ACC112 (cell line): ENCODE data around the gene PTPRG.
A peak's percentile ranks its signal among the peaks of the same experiment; 100 is the strongest.

Experiments
- H2AFZ ChIP-seq: fragments of 200-600 bp; sonication (generic); one replicate; pipeline ENCODE4 v1.6.0; 2017; ENCODE audit warnings: antibody characterized with exemption, low read length; ENCODE audit not compliant: unreplicated experiment
- H3K27ac ChIP-seq: fragments of 200-600 bp; sonication (generic); 2 replicates; pipeline ENCODE4 v1.5.1; 2014; ENCODE audit warnings: low read depth, mild to moderate bottlenecking, antibody characterized with exemption, low read length, moderate library complexity
- H3K27me3 ChIP-seq: fragments of 200-600 bp; sonication (generic); 2 replicates; pipeline ENCODE4 v1.6.1; 2014; ENCODE audit warnings: mild to moderate bottlenecking, antibody characterized with exemption, low read length, moderate library complexity, mixed read lengths; ENCODE audit not compliant: insufficient read depth
- H3K36me3 ChIP-seq: fragments of 200-600 bp; sonication (generic); 2 replicates; pipeline ENCODE4 v1.6.1; 2016; ENCODE audit warnings: mild to moderate bottlenecking, antibody characterized with exemption, low read length, moderate library complexity, mixed read lengths; ENCODE audit not compliant: insufficient read depth
- H3K4me1 ChIP-seq: fragments of 200-600 bp; sonication (generic); one replicate; pipeline ENCODE4 v1.6.1; 2016; ENCODE audit warnings: low read length, mixed read lengths; ENCODE audit not compliant: insufficient read depth, unreplicated experiment, control insufficient read depth
- H3K4me3 ChIP-seq: fragments of 200-600 bp; sonication (generic); 2 replicates; pipeline ENCODE4 v1.5.1; 2014; ENCODE audit warnings: mild to moderate bottlenecking, low read depth, low read length
- H3K79me2 ChIP-seq: fragments of 200-600 bp; sonication (generic); one replicate; pipeline ENCODE4 v1.6.0; 2016; ENCODE audit warnings: low read length; ENCODE audit not compliant: control insufficient read depth, unreplicated experiment, insufficient read depth

PTPRG gene

GRCh38 chr3:61616586-61616985 lies 55.2 kb downstream of the PTPRG start:
- H3K27ac ChIP-seq, result no peak overlapping the region
- no peak overlapping the region for H3K4me3 ChIP-seq
- H2AFZ ChIP-seq, result no peak overlapping the region

GRCh38 chr3:61617041-61617440 lies 55.7 kb downstream of the PTPRG start:
- peaks cover 10% of the 10 kb centered on the region for H3K79me2 ChIP-seq
- peak overlapping the region; percentile 22; the same call in 1 of the 2 replicates for H3K4me3 ChIP-seq
- H3K27me3 ChIP-seq, result no peaks in the 10 kb centered on the region
- H3K4me1 ChIP-seq, result peaks cover 8% of the 10 kb centered on the region
- no peaks in the 10 kb centered on the region for H3K36me3 ChIP-seq
- H2AFZ ChIP-seq, result peak overlapping the region; percentile 53
- no peak overlapping the region for H3K27ac ChIP-seq

More at GRCh38 chr3:61616586-61616985, 55.2 kb downstream of the PTPRG start:
- Histone ChIP-seq H3K4me1 (peaks cover 8% of the 10 kb centered on the region), H3K36me3 (no peaks in the 10 kb centered on the region), H3K27me3 (no peaks in the 10 kb centered on the region), H3K79me2 (peaks cover 10% of the 10 kb centered on the region)

- no peak overlapping the region for H3K4me3 ChIP-seq
- peaks cover 10% of the 10 kb centered on the region for H3K79me2 ChIP-seq
- H3K27ac ChIP-seq, result no peak overlapping the region
- H3K36me3 ChIP-seq, result no peaks in the 10 kb centered on the region
- H3K27me3 ChIP-seq, result no peaks in the 10 kb centered on the region
- H2AFZ ChIP-seq, result peak overlapping the region; percentile 53
- H3K4me1 ChIP-seq, result peaks cover 8% of the 10 kb centered on the region
Observed at GRCh38 chr3:61617651-61618050, 56.3 kb downstream of the PTPRG start.

GRCh38 chr3:61618231-61618630 lies 56.9 kb downstream of the PTPRG start:
- H2AFZ ChIP-seq, result no peak overlapping the region
- peaks cover 8% of the 10 kb centered on the region for H3K4me1 ChIP-seq
- H3K27ac ChIP-seq, result no peak overlapping the region
- no peak overlapping the region for H3K4me3 ChIP-seq
- no peaks in the 10 kb centered on the region for H3K36me3 ChIP-seq
- peaks cover 8% of the 10 kb centered on the region for H3K79me2 ChIP-seq
- H3K27me3 ChIP-seq, result no peaks in the 10 kb centered on the region

- Histone ChIP-seq H3K36me3 (no peaks in the 10 kb centered on the region), H3K79me2 (peaks cover 7% of the 10 kb centered on the region), H3K27me3 (no peaks in the 10 kb centered on the region), H3K4me3 (no peak overlapping the region), H3K4me1 (peaks cover 5% of the 10 kb centered on the region), H2AFZ (no peak overlapping the region), H3K27ac (no peak overlapping the region)
Observed at GRCh38 chr3:61618871-61619270, 57.5 kb downstream of the PTPRG start.

GRCh38 chr3:61620073-61620472 lies 58.7 kb downstream of the PTPRG start:
- no peaks in the 10 kb centered on the region for H3K36me3 ChIP-seq

GRCh38 chr3:61624300-61624699 lies 62.9 kb downstream of the PTPRG start:
- Histone ChIP-seq H3K27me3 (no peaks in the 10 kb centered on the region), H2AFZ (no peak overlapping the region), H3K79me2 (peaks cover 5% of the 10 kb centered on the region), H3K4me1 (peaks cover 27% of the 10 kb centered on the region), H3K27ac (no peak overlapping the region), H3K4me3 (no peak overlapping the region), H3K36me3 (no peaks in the 10 kb centered on the region)

More at GRCh38 chr3:61620073-61620472, 58.7 kb downstream of the PTPRG start:
- Histone ChIP-seq H2AFZ (no peak overlapping the region), H3K79me2 (peaks cover 7% of the 10 kb centered on the region), H3K27ac (no peak overlapping the region), H3K4me1 (peaks cover 5% of the 10 kb centered on the region), H3K27me3 (no peaks in the 10 kb centered on the region), H3K4me3 (no peak overlapping the region)

GRCh38 chr3:61625429-61625828 lies 64.1 kb downstream of the PTPRG start:
- Histone ChIP-seq H3K27me3 (no peaks in the 10 kb centered on the region), H3K4me3 (no peak overlapping the region), H2AFZ (no peak overlapping the region), H3K79me2 (peaks cover 5% of the 10 kb centered on the region), H3K27ac (no peak overlapping the region), H3K4me1 (peaks cover 38% of the 10 kb centered on the region), H3K36me3 (no peaks in the 10 kb centered on the region)

GRCh38 chr3:61626484-61626883 lies 65.1 kb downstream of the PTPRG start:
- Histone ChIP-seq H3K4me1 (peaks cover 46% of the 10 kb centered on the region), H3K4me3 (no peak overlapping the region), H3K27me3 (no peaks in the 10 kb centered on the region), H3K36me3 (no peaks in the 10 kb centered on the region), H2AFZ (no peak overlapping the region), H3K79me2 (peaks cover 10% of the 10 kb centered on the region), H3K27ac (no peak overlapping the region)

- Histone ChIP-seq H3K27ac (peak overlapping the region; percentile 59), H2AFZ (no peak overlapping the region), H3K36me3 (no peaks in the 10 kb centered on the region), H3K27me3 (no peaks in the 10 kb centered on the region), H3K4me1 (peaks cover 46% of the 10 kb centered on the region), H3K79me2 (peaks cover 11% of the 10 kb centered on the region), H3K4me3 (no peak overlapping the region)
Observed at GRCh38 chr3:61627768-61628185, 66.4 kb downstream of the PTPRG start.

- no peaks in the 10 kb centered on the region for H3K36me3 ChIP-seq
- H3K27me3 ChIP-seq, result no peaks in the 10 kb centered on the region
- no peak overlapping the region for H3K4me3 ChIP-seq
- H3K27ac ChIP-seq, result no peak overlapping the region
- peaks cover 11% of the 10 kb centered on the region for H3K79me2 ChIP-seq
- no peak overlapping the region for H2AFZ ChIP-seq
- peaks cover 46% of the 10 kb centered on the region for H3K4me1 ChIP-seq
Observed at GRCh38 chr3:61628636-61629035, 67.3 kb downstream of the PTPRG start.
